Stimulated activated CD8-positive, alpha-beta memory T cell treated with anti-CD3 and anti-CD28 coated beads, Interleukin-7, amount 100 ng/mL, for 24 hours (primary cell): ENCODE data around the gene ADO.
"Not testable (repeated sequence)": the region's sequence is repeated elsewhere in the genome, so short reads cannot be mapped to it uniquely, and the experiment has no call there.

Source experiments
- DNase-seq: peaks from one replicate; pipeline ENCODE4 v3.0.0-alpha.2; 2020; ENCODE audit warnings: low read depth

Gene ADO

GRCh38 chr10:62804356-62805230 is at the start of gene ADO:
TSS of gene ADO (plus strand) at chr10:62804720. CDS start at chr10:62805060, 340 bp downstream.
- DNase-seq: peak; percentile 64

- DNase-seq: no peak
Measured at GRCh38 chr10:62754963-62755362, 49.6 kb upstream of the ADO start.

- no peak for DNase-seq
Measured at GRCh38 chr10:62755662-62756653, 48.6 kb upstream of the ADO start.

GRCh38 chr10:62759599-62760175 is 44.8 kb upstream of the ADO start:
- DNase-seq: no peak

GRCh38 chr10:62760401-62760800 is 44.1 kb upstream of the ADO start:
- no peak for DNase-seq

- no peak for DNase-seq
Measured at GRCh38 chr10:62761115-62761514, 43.4 kb upstream of the ADO start.

GRCh38 chr10:62763155-62763554 is 41.4 kb upstream of the ADO start:
- DNase-seq: no peak

GRCh38 chr10:62764011-62764410 is 40.5 kb upstream of the ADO start:
- DNase-seq: no peak

- no peak for DNase-seq
Measured at GRCh38 chr10:62765726-62766125, 38.8 kb upstream of the ADO start.

- DNase-seq: no peak
Measured at GRCh38 chr10:62766386-62766785, 38.1 kb upstream of the ADO start.

- DNase-seq: no peak
Measured at GRCh38 chr10:62769574-62770242, 34.8 kb upstream of the ADO start.

GRCh38 chr10:62772186-62772974 is 32.1 kb upstream of the ADO start:
- no peak for DNase-seq

- no peak for DNase-seq
Measured at GRCh38 chr10:62778125-62778524, 26.4 kb upstream of the ADO start.

- DNase-seq: peak; percentile 71
Measured at GRCh38 chr10:62779487-62780248, 24.9 kb upstream of the ADO start.

- not testable (repeated sequence) for DNase-seq
Measured at GRCh38 chr10:62784537-62784936, 20.0 kb upstream of the ADO start.

GRCh38 chr10:62788285-62788684 is 16.2 kb upstream of the ADO start:
- not testable (repeated sequence) for DNase-seq

- no peak for DNase-seq
Measured at GRCh38 chr10:62788861-62789467, 15.6 kb upstream of the ADO start.

GRCh38 chr10:62790019-62790555 is 14.4 kb upstream of the ADO start:
- no peak for DNase-seq

GRCh38 chr10:62790571-62790970 is 13.9 kb upstream of the ADO start:
- no peak for DNase-seq
